ENCODE data around the gene DLX1.
"Not testable (repeated sequence)": the region's sequence is repeated elsewhere in the genome, so short reads cannot be mapped to it uniquely, and the experiment has no call there.

DLX1 gene

GRCh38 chr2:172065111-172065510 is 20.2 kb upstream of the DLX1 start:
- TF ChIP-seq CTCF (IDR thresholded peaks at IDR 0.05; ENCODE audit: borderline replicate concordance, control extremely low read depth, extremely low read depth, insufficient read depth, missing control alignments) = no peak
- in situ Hi-C loops (cut with MboI; ENCODE audit: low sequenced_read_pairs, unreplicated experiment) = no loop called here
- no peak for DNase-seq (ENCODE audit: low spot score)

- TF ChIP-seq CTCF (IDR thresholded peaks at IDR 0.05; ENCODE audit: borderline replicate concordance, control extremely low read depth, extremely low read depth, insufficient read depth, missing control alignments) = no peak
- in situ Hi-C loops (cut with MboI; ENCODE audit: low sequenced_read_pairs, unreplicated experiment) = no loop called here
- no peak for DNase-seq (ENCODE audit: low spot score)
Observed at GRCh38 chr2:172066394-172066886, 18.9 kb upstream of the DLX1 start.

- in situ Hi-C loops (cut with MboI; ENCODE audit: low sequenced_read_pairs, unreplicated experiment) = not testable (repeated sequence)
Observed at GRCh38 chr2:172067905-172068304, 17.4 kb upstream of the DLX1 start.

GRCh38 chr2:172070936-172071335 is 14.4 kb upstream of the DLX1 start:
- TF ChIP-seq CTCF (IDR thresholded peaks at IDR 0.05; ENCODE audit: borderline replicate concordance, control extremely low read depth, extremely low read depth, insufficient read depth, missing control alignments) = no peak
- DNase-seq (ENCODE audit: low spot score) = no peak
- in situ Hi-C loops (cut with MboI; ENCODE audit: low sequenced_read_pairs, unreplicated experiment) = no loop called here

More at GRCh38 chr2:172067905-172068304, 17.4 kb upstream of the DLX1 start:
- DNase-seq (ENCODE audit: low spot score) = not testable (repeated sequence)

GRCh38 chr2:172072303-172072702 is 13.0 kb upstream of the DLX1 start:
- no peak for TF ChIP-seq CTCF (IDR thresholded peaks at IDR 0.05; ENCODE audit: borderline replicate concordance, control extremely low read depth, extremely low read depth, insufficient read depth, missing control alignments)
- DNase-seq (ENCODE audit: low spot score) = no peak
- in situ Hi-C loops (cut with MboI; ENCODE audit: low sequenced_read_pairs, unreplicated experiment) = no loop called here

- no peak for DNase-seq (ENCODE audit: low spot score)
- TF ChIP-seq CTCF (IDR thresholded peaks at IDR 0.05; ENCODE audit: borderline replicate concordance, control extremely low read depth, extremely low read depth, insufficient read depth, missing control alignments) = no peak
- in situ Hi-C loops (cut with MboI; ENCODE audit: low sequenced_read_pairs, unreplicated experiment) = no loop called here
Observed at GRCh38 chr2:172072706-172073105, 12.6 kb upstream of the DLX1 start.

GRCh38 chr2:172073518-172073917 is 11.8 kb upstream of the DLX1 start:
- in situ Hi-C loops (cut with MboI; ENCODE audit: low sequenced_read_pairs, unreplicated experiment) = no loop called here

More at GRCh38 chr2:172073518-172073917, 11.8 kb upstream of the DLX1 start:
- DNase-seq (ENCODE audit: low spot score) = no peak
- TF ChIP-seq CTCF (IDR thresholded peaks at IDR 0.05; ENCODE audit: borderline replicate concordance, control extremely low read depth, extremely low read depth, insufficient read depth, missing control alignments) = no peak
